D721Med (cell line): ENCODE data around the gene PJA2.

Experiments used
- DNase-seq: peaks from one replicate; pipeline ENCODE4 v3.0.0; 2011; ENCODE audit warnings: low spot score; ENCODE audit not compliant: insufficient read length
- FAIRE-seq: peaks from 2 replicates; lab custom pipeline; 2011; peaks lifted over from hg19 to GRCh38; lab: Jason Lieb, UNC
- CTCF ChIP-seq: IDR thresholded peaks from 2 replicates; pipeline ENCODE4 v1.5.1; 2012; ENCODE audit warnings: mild to moderate bottlenecking, control low read depth; ENCODE audit not compliant: insufficient read depth; ENCODE audit errors: missing control alignments

PJA2 gene

GRCh38 chr5:109409844-109410388 lies at the start of gene PJA2:
TSS of gene PJA2 (minus strand) at chr5:109409974. CDS start at chr5:109383433, 26,541 bp downstream.
- DNase-seq: peak; percentile 42
- peak; percentile 63 for FAIRE-seq
- no peak for TF ChIP-seq CTCF

- TF ChIP-seq CTCF: no peak
- FAIRE-seq (no peak), DNase-seq (no peak)
These were observed 45.9 kb upstream of the PJA2 start for GRCh38 chr5:109455598-109456096.

GRCh38 chr5:109454731-109455505 lies 45.1 kb upstream of the PJA2 start:
- no peak for TF ChIP-seq CTCF
- FAIRE-seq (no peak), DNase-seq (no peak)

- FAIRE-seq (no peak), DNase-seq (no peak)
- no peak for TF ChIP-seq CTCF
These were observed 43.5 kb upstream of the PJA2 start for GRCh38 chr5:109453251-109453650.

- TF ChIP-seq CTCF: no peak
- FAIRE-seq (no peak), DNase-seq (no peak)
These were observed 42.9 kb upstream of the PJA2 start for GRCh38 chr5:109452661-109453060.

GRCh38 chr5:109451146-109451545 lies 41.4 kb upstream of the PJA2 start:
- FAIRE-seq (no peak), DNase-seq (no peak)
- TF ChIP-seq CTCF: no peak

GRCh38 chr5:109450129-109450877 lies 40.5 kb upstream of the PJA2 start:
- FAIRE-seq: no peak
- TF ChIP-seq CTCF: no peak
- no peak for DNase-seq
